Fibroblast of the aortic adventitia (primary cell): ENCODE measurements around the gene PTPN5. TPM values are rescaled to one million over a fixed set of nuclear protein-coding genes. Genes with fewer than 3 reads are reported as not detected.

Experiments
- DNase-seq: peaks from one replicate; pipeline ENCODE4 v3.0.0-alpha.2; 2010; ENCODE audit warnings: low read depth
- H3K4me3 ChIP-seq: 2 replicates; pipeline ENCODE4 v1.5.1; 2011; ENCODE audit warnings: low read depth, mild to moderate bottlenecking, control low read depth, low read length, moderate library complexity
- total RNA-seq: library from RNA; depleted of rRNA; stranded (reverse); fragments of >200 nt; gene quantifications from 2 replicates; pipeline ENCODE4 v1.2.3, GENCODE V29; 2012; ENCODE audit warnings: low replicate concordance
- TF ChIP-seq, protein P1 (sequence below): IDR thresholded peaks from 2 replicates; pipeline ENCODE4 v1.5.1; 2011; ENCODE audit warnings: mild to moderate bottlenecking, low read length, control low read depth, inconsistent platforms; ENCODE audit not compliant: insufficient read depth

PTPN5 gene
- total RNA-seq, 1 donor, result not detected

DNA sequence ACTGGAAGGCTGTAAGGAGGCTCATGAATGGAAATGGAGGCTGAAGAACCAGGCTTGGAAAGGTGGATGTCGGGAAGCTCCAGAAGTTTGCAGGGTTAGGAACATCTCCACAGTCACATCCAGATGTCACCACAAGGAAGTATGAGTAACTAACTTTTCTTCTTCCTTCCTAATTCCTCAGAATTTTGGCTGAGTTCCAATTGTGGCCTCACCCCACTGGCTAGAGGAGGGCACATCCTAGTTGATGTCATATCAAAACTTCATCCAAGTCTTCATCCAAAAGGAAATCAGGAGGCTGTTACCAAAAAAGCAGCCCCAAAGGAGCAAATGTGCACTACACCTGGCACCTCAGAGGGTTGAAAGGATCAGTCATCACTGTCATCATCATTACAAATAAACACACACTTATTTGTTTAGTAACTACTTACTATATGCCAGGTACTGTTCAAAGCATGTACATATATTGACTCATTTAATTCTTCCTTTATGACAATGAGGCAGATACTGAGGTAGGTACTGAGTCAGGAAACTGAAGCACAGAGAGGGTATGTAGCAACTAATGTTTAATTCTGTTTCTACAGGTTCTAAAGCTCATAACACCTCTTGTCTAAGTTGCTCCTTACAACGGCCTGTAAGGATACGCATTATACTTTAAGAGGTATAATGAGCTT is 7.3 kb upstream of the PTPN5 start:
- TF ChIP-seq, protein P1, sequence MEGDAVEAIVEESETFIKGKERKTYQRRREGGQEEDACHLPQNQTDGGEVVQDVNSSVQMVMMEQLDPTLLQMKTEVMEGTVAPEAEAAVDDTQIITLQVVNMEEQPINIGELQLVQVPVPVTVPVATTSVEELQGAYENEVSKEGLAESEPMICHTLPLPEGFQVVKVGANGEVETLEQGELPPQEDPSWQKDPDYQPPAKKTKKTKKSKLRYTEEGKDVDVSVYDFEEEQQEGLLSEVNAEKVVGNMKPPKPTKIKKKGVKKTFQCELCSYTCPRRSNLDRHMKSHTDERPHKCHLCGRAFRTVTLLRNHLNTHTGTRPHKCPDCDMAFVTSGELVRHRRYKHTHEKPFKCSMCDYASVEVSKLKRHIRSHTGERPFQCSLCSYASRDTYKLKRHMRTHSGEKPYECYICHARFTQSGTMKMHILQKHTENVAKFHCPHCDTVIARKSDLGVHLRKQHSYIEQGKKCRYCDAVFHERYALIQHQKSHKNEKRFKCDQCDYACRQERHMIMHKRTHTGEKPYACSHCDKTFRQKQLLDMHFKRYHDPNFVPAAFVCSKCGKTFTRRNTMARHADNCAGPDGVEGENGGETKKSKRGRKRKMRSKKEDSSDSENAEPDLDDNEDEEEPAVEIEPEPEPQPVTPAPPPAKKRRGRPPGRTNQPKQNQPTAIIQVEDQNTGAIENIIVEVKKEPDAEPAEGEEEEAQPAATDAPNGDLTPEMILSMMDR, result no peak
- DNase-seq, result no peak
- no peak overlapping the region for H3K4me3 ChIP-seq

DNA sequence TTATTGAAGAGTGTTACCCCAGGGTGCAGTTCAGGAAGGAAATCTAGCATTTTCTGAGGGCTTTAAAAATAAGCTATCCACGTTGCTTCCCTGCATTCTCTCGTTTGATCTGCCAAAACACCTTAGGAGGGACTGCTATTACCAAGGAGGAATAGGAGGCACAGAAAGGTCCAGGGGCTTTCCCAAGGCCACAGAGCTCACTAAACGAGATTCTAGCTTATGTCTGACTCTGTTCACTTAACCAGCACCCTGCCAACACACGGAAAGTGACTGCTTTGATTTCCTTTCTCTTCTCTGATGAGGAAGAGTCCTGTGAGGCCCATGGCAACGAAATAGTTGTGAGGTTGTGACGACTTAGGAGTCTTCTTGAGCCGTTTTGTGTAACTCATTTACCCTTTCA is 3.4 kb upstream of the PTPN5 start:
- no peak overlapping the region for H3K4me3 ChIP-seq
- TF ChIP-seq, protein P1, result no peak

DNA sequence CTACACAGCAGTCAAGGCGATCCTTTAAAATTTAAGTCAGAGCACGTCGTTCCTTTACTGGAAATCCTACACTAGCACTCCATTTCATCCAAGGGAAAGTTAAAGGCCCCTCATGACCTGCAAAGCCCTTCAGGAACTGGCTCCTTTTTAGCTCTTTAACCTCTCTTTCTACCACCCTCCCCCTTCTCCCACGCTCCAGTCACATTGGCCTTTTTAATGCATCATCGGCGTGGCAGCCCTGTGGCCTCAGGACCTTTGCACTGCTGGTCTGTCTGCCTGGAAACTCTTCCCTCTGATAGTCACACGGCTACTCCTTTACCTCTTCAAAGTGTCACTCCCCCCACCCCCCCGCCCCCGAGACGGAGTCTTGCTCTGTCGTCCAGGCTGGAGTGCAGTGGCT is 1.2 kb upstream of the PTPN5 start:
- TF ChIP-seq, protein P1, result no peak
- H3K4me3 ChIP-seq, result no peak overlapping the region
- no peak for DNase-seq

More for the DNA sequence above, 3.4 kb upstream of the PTPN5 start:
- DNase-seq, result no peak

DNA sequence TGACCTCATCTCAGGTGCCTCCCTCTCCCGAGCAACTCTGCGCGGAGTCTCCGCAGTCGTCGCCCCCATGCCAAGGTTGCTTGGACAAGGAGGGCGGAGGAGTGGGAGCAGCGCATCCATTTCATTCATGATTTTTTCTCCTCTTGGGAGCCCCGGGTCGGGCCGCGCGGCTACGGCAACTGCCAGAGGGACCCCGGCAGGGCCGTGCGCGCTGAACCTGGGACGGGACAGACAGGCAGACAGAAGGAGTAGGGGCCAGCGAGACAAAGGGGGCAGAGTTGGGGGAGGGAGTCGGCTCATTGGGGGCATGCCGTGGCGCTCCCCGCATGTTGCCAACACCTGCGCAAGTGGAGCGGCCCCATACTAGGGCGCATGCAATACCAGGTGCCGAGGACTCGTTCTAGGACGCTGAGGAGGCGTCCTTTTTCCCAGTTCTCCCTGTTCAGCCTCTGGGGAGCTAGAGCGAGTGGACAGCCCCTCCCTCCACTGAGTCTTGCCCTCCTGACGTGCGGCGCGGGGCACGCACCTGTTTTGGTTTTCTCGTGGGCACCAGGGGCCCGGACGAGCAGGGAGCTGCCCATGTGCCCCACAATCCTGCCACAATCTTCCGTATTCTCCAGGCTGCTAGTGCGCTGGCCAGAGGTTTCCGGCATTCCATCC is 501 bp upstream of the PTPN5 start:
- no peak overlapping the region for H3K4me3 ChIP-seq
- DNase-seq, result no peak
- TF ChIP-seq, protein P1, result no peak

DNA sequence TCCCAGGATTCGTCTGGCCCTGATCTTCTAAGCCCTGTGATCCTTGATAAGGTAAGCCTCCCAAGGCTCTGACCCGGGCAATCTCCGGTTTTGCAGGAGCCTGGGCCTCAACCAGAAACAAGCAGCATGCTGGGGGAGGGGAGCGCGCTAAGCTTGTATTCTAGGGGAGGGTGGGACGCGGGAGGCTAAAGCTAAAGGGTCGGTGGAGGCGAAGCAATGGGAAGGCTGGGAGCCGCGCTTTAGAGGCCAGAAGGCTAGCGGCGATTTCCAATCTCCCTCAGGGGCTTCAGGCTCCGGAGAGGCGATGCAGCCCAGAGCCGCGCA is 753 bp downstream of the PTPN5 start:
- no peak overlapping the region for H3K4me3 ChIP-seq
- DNase-seq, result no peak
- TF ChIP-seq, protein P1, result no peak

DNA sequence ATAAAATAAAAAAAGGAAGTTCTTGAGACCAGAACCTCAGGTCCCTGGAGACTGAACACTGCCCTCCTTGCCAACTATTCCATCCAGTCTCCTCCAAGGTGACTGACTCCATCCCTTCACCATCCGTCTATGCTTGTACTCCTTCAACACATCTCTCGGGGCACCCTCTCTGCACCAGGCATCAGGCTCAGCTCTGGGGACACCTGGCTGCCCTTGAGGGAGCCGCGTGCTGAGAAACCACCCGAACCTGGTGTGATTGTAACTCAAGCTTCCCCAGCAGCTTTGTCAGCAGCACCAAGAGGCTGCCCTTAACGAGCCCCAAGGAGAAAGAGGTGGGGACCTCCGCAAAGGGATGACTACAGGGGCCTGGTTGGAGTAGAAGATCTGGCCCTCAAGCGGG is 1.7 kb downstream of the PTPN5 start:
- TF ChIP-seq, protein P1, result no peak
- H3K4me3 ChIP-seq, result no peak overlapping the region
- DNase-seq, result no peak
